Uterus (tissue), 2 donors: ENCODE results near the gene IQCE.
"Not testable (repeated sequence)": the region's sequence is repeated elsewhere in the genome, so short reads cannot be mapped to it uniquely, and the experiment has no call there.

ENCODE experiments used
- CTCF ChIP-seq, 4 experiments: fragments of 200-600 bp in 2 of 4; fragments of 450-650 bp in 2 of 4; sonication (generic) in 2 of 4; IDR thresholded peaks; one replicate each; pipeline ENCODE4 v1.5.1; 2016 to 2019; ENCODE audit warnings: antibody characterized with exemption in 4 of 4, mild to moderate bottlenecking in 2 of 4, moderate library complexity in 1 of 4
- POLR2A ChIP-seq, 2 donors: fragments of 450-650 bp; IDR thresholded peaks; one replicate each; pipeline ENCODE4 v1.6.1; 2016; ENCODE audit warnings: antibody characterized with exemption in 2 of 2, mild to moderate bottlenecking in 1 of 2, moderate library complexity in 1 of 2

- TF ChIP-seq CTCF, POLR2A (IDR thresholded peaks at IDR 0.05): not testable (repeated sequence)
These were observed 25.2 kb upstream of the IQCE start for GRCh38 chr7:2533566-2533965.
